T-helper 1 cell (primary cell): ENCODE data around the gene AATK.

Experiments used
- DNase-seq, 5 donors: peaks; one replicate each; pipeline ENCODE4 v3.0.0-alpha.2; 2012 to 2020

The AATK gene

DNA sequence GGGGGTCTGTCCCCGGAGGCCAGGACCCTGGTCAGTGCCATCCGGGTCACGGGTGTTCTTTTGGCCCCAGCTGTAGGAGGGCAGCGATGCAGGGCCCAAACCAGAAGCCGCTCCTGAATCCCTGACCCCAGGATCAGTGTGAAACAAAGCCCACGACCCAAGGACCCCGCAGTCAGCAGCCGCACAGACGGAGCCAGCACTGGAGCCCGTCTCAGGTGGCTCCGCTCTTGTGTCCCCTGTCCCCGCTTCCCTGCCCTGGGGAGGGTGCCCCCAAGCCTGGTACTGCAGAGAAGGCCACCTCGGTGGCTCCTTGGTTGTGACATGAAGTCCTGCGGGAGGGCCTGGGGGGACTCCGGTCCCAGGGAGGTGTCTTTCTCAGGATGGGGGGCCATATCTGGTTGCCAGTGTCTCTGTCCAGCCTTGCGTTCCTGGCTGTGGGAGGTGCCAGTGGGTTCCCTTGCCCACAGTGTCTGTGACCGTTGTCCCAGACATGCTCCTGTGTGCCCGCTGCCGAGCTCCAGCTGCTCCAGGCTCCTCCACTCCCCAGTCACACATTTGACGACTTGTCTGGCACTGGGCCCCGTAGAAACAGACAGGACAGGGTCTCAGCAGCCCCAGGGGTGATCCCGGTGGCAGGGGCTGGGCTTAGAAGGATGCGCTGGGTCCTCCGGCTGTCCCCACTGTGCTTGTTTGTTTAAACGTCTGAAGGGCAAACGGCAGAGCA, 97.4 kb downstream of the AATK start:
- no peak for DNase-seq

DNA sequence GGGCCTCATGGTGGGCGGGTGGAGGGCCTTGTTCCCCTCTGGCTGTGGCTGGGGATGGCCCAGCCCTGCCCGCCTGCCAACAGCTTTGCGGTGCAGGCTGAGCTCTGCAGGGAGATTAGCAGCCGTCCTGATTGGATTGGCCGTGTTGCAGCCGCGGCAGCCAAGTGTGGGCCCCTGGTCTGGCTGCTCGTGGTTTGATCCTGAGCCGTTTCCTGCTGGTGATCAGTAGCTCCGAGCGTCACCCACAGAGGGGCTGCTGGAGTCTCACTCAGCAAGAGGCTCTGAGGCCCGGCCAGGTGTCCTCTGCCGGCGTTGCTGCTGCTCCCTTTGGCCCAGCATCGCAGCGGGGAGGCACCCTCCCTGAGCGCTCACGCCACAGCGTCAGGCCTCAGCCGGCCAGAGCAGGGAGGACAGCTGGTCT, 98.6 kb downstream of the AATK start:
- no peak for DNase-seq
